Prostate gland (tissue), 2 donors: Measurements from ENCODE around the gene TMEM135.
"Not testable (repeated sequence)": the region's sequence is repeated elsewhere in the genome, so short reads cannot be mapped to it uniquely, and the experiment has no call there.

Source experiments
- POLR2A ChIP-seq: fragments of 450-650 bp; IDR thresholded peaks from one replicate; pipeline ENCODE4 v1.6.1; 2016; ENCODE audit warnings: antibody characterized with exemption, mild to moderate bottlenecking
- TF ChIP-seq, protein P1 (sequence below), 4 experiments: fragments of 200-600 bp in 2 of 4; fragments of 450-650 bp in 2 of 4; sonication (generic) in 2 of 4; IDR thresholded peaks; 1 replicate in 3 of 4; 2 replicates in 1 of 4; pipeline ENCODE4 v1.5.1; 2016 to 2019; ENCODE audit warnings: antibody characterized with exemption in 4 of 4, mild to moderate bottlenecking in 2 of 4, moderate library complexity in 2 of 4

DNA sequence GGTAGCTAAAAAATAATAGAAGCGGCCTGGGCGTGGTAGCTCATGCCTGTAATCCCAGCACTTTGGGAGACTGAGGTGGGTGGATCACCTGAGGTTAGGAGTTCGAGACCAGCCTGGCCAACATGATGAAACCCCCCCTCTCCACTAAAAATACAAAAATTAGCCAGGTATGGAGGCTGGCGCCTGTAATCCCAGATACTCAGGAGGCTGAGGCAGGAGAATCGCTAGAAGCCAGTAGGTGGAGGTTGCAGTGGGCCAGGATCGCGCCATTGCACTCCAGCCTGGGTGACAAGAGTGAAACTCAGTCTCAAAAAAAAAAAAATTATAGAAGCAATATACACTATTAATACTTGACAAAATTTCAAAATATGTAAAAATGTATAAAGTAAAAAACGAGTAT lies 150.7 kb downstream of the TMEM135 start:
- TF ChIP-seq POLR2A: not testable (repeated sequence)
- TF ChIP-seq, protein P1, sequence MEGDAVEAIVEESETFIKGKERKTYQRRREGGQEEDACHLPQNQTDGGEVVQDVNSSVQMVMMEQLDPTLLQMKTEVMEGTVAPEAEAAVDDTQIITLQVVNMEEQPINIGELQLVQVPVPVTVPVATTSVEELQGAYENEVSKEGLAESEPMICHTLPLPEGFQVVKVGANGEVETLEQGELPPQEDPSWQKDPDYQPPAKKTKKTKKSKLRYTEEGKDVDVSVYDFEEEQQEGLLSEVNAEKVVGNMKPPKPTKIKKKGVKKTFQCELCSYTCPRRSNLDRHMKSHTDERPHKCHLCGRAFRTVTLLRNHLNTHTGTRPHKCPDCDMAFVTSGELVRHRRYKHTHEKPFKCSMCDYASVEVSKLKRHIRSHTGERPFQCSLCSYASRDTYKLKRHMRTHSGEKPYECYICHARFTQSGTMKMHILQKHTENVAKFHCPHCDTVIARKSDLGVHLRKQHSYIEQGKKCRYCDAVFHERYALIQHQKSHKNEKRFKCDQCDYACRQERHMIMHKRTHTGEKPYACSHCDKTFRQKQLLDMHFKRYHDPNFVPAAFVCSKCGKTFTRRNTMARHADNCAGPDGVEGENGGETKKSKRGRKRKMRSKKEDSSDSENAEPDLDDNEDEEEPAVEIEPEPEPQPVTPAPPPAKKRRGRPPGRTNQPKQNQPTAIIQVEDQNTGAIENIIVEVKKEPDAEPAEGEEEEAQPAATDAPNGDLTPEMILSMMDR (IDR thresholded peaks at IDR 0.05): not testable (repeated sequence)
